Esophagus squamous epithelium (tissue), 5 donors: ENCODE results near the gene LY6G6F. TPM values are rescaled to one million over a fixed set of nuclear protein-coding genes. Genes with fewer than 3 reads are reported as not detected.

Experiments used
- DNase-seq: peaks from one replicate; lab custom pipeline; 2025; lab: John Stamatoyannopoulos, UW
- H3K27ac ChIP-seq, 4 donors: fragments of 200-600 bp; sonication (generic); one replicate each; pipeline ENCODE4 v1.5.1; 2016 to 2019; ENCODE audit warnings: mild to moderate bottlenecking in 1 of 4
- H3K27me3 ChIP-seq, 4 donors: fragments of 200-600 bp; sonication (generic); 1 replicate in 3 of 4; 2 replicates in 1 of 4; pipeline versions ENCODE4 v1.5.1 to v1.6.0; 2017 to 2021; ENCODE audit warnings: antibody characterized with exemption in 1 of 4
- H3K36me3 ChIP-seq, 3 donors: fragments of 200-600 bp; sonication (generic); one replicate each; pipeline ENCODE4 v1.5.1; 2016 to 2019
- H3K4me1 ChIP-seq, 3 donors: fragments of 200-600 bp; sonication (generic); one replicate each; pipeline ENCODE4 v1.5.1; 2017 to 2019
- H3K4me3 ChIP-seq, 4 donors: fragments of 200-600 bp; sonication (generic); 1 replicate in 3 of 4; 2 replicates in 1 of 4; pipeline ENCODE4 v1.5.1; 2016 to 2019; ENCODE audit warnings: mild to moderate bottlenecking in 2 of 4, moderate library complexity in 1 of 4
- H3K9me3 ChIP-seq, 3 donors: fragments of 200-600 bp; sonication (generic); one replicate each; pipeline ENCODE4 v1.5.1; 2016 to 2019
- POLR2A ChIP-seq, 4 donors: fragments of 450-650 bp; IDR thresholded peaks; one replicate each; pipeline ENCODE4 v1.6.1; 2017; ENCODE audit warnings: antibody characterized with exemption in 4 of 4, mild to moderate bottlenecking in 4 of 4, moderate library complexity in 3 of 4
- WGBS, 2 donors: methylation state at CpG; one replicate each; pipeline ENCODE4 v1.1.5; 2018; 5-methylcytosine and 5-hydroxymethylcytosine counted together
- intact Hi-C: fragments of 100-400 bp; cut with DNase I; formaldehyde crosslinking; loops from one replicate; pipeline ENCODE4 v1.15.0; 2022
- total RNA-seq, 4 donors: library from RNA; depleted of rRNA; stranded (reverse); fragments of >200 nt; gene quantifications; one replicate each; pipeline ENCODE4 v1.1.0, GENCODE V29; 2016
- TF ChIP-seq, protein P1 (sequence below), 6 experiments: fragments of 450-650 bp in 4 of 6; fragments of 200-600 bp in 2 of 6; sonication (generic) in 2 of 6; IDR thresholded peaks; one replicate each; pipeline ENCODE4 v1.5.1; 2016 to 2019; ENCODE audit warnings: antibody characterized with exemption in 6 of 6, mild to moderate bottlenecking in 4 of 6, moderate library complexity in 4 of 6
- donor health status: DM: yes; HTN: yes; CAD: no.

The LY6G6F gene
- total RNA-seq, 4 donors from 2014 or later = not detected

DNA sequence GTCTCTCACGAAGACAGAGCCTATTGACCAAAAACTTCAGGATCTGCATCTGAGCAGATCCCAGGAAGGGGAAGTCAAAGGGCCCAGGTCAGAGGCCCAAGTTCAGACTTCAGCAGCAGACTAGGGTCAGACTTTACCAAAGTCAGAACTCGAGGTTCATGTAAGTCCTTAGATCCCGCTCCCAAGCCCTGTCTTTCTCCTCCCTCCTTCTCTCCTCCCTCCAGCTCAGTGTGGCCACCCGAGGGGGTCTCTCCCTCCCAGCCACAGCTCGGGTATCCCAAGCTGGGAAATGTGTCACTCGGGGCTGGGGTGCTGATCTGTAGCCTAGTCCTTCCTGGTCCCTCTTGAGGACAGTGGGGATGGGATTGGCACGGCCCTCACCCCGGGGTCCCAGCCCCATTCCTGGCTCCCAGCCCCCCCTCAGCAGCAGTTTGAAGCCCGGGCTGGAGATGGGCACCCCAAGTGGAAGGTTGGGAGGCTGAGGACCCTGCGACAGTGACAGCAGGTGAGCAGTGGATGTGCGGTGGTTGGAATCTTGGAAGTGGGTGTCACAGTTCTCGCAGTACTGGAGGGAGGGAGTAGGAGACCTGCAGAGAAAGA lies 44.4 kb upstream of the LY6G6F start:
- no peak for DNase-seq
- WGBS, 2 donors = 83 to 91% methylated on average over 7 to 9 of the region's 12 CpGs
- Histone ChIP-seq H3K27me3 (no peaks in the 10 kb centered on the region), H3K9me3 (no peaks in the 10 kb centered on the region), H3K27ac (peak overlapping the region in 2 of 4 donors; percentile 10 to 31), H3K4me3 (no peak overlapping the region), H3K36me3 (peaks cover 0 to 46% (median 9%) of the 10 kb centered on the region in 3 donors), H3K4me1 (peaks cover 38 to 77% (median 46%) of the 10 kb centered on the region in 3 donors)
- no peak for TF ChIP-seq POLR2A (IDR thresholded peaks at IDR 0.05)
- TF ChIP-seq, protein P1, sequence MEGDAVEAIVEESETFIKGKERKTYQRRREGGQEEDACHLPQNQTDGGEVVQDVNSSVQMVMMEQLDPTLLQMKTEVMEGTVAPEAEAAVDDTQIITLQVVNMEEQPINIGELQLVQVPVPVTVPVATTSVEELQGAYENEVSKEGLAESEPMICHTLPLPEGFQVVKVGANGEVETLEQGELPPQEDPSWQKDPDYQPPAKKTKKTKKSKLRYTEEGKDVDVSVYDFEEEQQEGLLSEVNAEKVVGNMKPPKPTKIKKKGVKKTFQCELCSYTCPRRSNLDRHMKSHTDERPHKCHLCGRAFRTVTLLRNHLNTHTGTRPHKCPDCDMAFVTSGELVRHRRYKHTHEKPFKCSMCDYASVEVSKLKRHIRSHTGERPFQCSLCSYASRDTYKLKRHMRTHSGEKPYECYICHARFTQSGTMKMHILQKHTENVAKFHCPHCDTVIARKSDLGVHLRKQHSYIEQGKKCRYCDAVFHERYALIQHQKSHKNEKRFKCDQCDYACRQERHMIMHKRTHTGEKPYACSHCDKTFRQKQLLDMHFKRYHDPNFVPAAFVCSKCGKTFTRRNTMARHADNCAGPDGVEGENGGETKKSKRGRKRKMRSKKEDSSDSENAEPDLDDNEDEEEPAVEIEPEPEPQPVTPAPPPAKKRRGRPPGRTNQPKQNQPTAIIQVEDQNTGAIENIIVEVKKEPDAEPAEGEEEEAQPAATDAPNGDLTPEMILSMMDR (IDR thresholded peaks at IDR 0.05) = no peak
- intact Hi-C loops = no loop called here

DNA sequence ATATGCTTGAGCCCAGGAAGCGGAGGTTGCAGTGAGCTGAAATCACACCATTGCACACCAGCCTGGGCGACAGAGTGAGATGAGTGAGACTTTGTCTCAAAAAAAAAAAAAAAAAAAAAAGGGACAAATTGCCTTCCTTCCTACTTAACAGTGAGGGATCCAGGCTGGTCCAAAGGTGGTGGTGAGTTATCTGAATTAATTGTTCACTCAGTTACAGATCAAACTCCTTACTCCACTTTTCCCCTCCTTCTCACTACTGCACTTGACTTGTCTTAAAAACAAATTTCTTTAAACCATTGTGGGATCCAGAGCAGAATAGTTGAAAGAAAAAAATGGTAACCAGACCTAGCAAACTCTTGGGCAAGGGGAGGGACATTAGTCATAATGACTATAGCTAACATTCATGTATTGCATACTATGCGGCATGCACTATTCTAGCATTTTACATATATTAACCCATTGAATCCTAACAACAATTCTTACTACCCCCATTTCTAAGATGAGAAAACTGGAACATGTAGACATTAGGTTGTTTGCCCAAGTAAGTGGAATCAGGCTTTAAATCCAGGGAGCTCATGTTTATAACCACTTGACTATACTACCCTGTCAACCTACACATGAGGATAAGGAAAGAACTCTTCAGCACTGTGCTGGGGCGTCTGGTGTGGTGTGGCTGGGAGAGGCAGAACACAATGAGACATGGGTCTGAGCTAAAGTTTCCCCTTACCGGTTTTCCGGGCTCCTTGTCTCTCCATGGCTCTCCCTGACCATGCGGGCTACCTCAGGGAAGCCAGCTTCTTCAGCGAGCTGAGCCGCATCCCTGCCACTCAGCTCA lies 43.3 kb upstream of the LY6G6F start:
- intact Hi-C loops = no loop called here
- Histone ChIP-seq H3K9me3 (no peaks in the 10 kb centered on the region), H3K4me3 (peak overlapping the region in 3 of 4 donors; percentile 88 to 92 (median 90)), H3K27ac (peak overlapping the region; percentile 93 to 99 (median 99)), H3K36me3 (peaks cover 4 to 46% (median 17%) of the 10 kb centered on the region in 3 donors), H3K4me1 (peaks cover 32 to 77% (median 46%) of the 10 kb centered on the region in 3 donors), H3K27me3 (no peaks in the 10 kb centered on the region)
- 41 to 42% methylated on average over 5 to 7 of the region's 9 CpGs for WGBS, 2 donors
- DNase-seq = no peak
- no peak for TF ChIP-seq POLR2A (IDR thresholded peaks at IDR 0.05)
- TF ChIP-seq, protein P1 (IDR thresholded peaks at IDR 0.05) = no peak

DNA sequence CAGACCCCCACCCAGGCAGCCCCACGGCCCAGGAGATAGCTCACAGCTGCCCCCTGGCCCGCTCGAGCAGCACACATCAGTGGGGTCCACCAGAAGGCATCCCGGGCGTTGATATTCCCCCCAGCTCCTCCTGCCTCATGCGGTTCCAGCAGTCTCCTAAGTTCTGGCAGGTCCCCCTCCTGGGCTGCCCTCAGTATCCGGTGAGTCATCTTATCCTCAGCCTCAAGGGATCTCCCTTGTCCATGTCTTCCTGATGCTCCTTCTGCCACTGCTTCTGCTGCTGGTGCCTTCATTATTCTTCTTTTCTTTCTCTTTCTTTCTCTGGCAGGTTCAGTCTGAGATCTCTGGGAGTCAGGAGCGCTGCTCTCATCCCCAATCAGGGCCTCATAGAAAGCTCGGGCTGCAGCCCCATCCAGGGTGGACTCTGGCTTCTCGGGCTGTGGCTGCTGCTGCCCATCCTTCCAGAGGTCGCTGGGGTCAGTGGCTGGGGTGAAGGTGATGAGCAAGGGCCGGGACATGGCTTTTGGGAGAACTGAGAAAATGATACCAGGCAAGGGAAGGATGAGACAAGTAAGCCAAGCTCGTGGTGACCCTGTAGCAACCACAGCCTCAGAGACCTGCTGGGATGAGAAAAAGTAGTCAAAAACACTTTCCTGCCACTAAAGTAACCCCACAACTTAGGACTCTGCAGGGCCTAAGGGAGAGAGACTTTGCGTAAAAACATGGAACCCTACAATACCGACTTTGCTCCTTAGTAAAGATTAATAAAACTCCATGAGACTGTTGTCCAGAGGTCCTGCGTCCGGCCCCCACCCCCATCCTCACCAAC lies 42.5 kb upstream of the LY6G6F start:
- intact Hi-C loops = no loop called here
- H3K27me3 ChIP-seq = no peaks in the 10 kb centered on the region
- H3K36me3 ChIP-seq = peaks cover 12 to 49% (median 25%) of the 10 kb centered on the region in 3 donors
- H3K27ac ChIP-seq = peak overlapping the region; percentile 93 to 99 (median 99)
- TF ChIP-seq POLR2A (IDR thresholded peaks at IDR 0.05) = peak in 1 of 4 donors; percentile 6
- TF ChIP-seq, protein P1 (IDR thresholded peaks at IDR 0.05) = no peak
- peak overlapping the region; percentile 84 to 92 (median 89) for H3K4me3 ChIP-seq
- WGBS, 2 donors = 9 to 18% methylated on average over 12 to 13 of the region's 17 CpGs
- no peaks in the 10 kb centered on the region for H3K9me3 ChIP-seq
- peaks cover 23 to 77% (median 38%) of the 10 kb centered on the region in 3 donors for H3K4me1 ChIP-seq
- no peak for DNase-seq

DNA sequence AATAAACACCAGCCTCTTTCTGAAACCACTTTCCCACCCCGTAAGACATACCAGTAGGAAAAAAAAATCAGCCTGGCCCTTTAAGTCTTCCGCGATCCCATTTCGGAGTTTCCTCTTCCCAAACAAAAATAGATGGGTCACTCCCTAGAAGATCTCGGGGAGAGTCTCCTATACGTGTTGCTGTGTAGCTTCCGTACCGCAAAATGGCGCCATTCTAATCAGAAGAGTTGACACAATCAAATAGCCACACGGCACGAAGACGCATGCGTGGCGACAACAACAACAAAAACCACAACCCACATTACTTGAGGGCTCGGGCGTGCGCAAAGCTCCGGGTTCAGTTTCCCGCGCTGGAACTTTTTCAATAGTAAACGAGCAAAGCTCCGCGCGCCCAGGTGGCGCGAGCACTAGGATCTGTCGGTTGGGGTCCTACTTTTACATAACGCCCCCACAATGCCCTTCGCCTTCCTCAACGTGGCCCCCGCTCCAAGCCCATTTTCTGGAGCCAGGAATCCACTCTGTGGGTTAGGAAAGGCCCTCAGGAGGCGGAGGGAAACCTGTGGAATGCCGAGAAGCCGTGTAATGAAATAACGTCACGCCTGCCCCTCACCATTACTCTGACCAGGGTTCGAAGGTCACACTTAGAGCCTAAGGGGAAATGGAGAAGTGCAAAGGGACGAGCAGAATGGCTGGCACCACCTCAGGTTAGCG lies 41.7 kb upstream of the LY6G6F start, which contains the start of gene GPANK1:
Gene GPANK1, minus strand, starts transcription at position 208 of the 711 bp plus-strand sequence. CDS start 519 bp downstream, outside the sequence.
- 0% methylated on average over 9 to 28 of the region's 39 CpGs for WGBS, 2 donors
- DNase-seq = peak; percentile 70
- peaks cover 19 to 69% (median 32%) of the 10 kb centered on the region in 3 donors for H3K4me1 ChIP-seq
- H3K4me3 ChIP-seq = peak within 1 kb of the TSS; percentile 84 to 92 (median 89)
- H3K9me3 ChIP-seq = no peaks in the 10 kb centered on the region
- TF ChIP-seq, protein P1 (IDR thresholded peaks at IDR 0.05) = no peak
- peak in 3 of 4 donors; percentile 33 to 69 (median 49) for TF ChIP-seq POLR2A (IDR thresholded peaks at IDR 0.05)
- H3K36me3 ChIP-seq = peaks cover 20 to 55% (median 33%) of the 10 kb centered on the region in 3 donors
- no peaks in the 10 kb centered on the region for H3K27me3 ChIP-seq
- H3K27ac ChIP-seq = peak within 1 kb of the TSS; percentile 93 to 99 (median 99)
- intact Hi-C loops = no loop called here
